H1 (cell line): ENCODE measurements around the gene MYO7B.

ENCODE experiments used
- CHD7 ChIP-seq: fragments of 300-600 bp; sonication (generic); IDR thresholded peaks from 2 replicates; pipeline ENCODE4 v1.7.1; 2012; ENCODE audit warnings: low read length, moderate library complexity, mild to moderate bottlenecking, inconsistent platforms; ENCODE audit not compliant: insufficient replicate concordance
- CTCF ChIP-seq, 3 experiments: IDR thresholded peaks; 1 replicate in 2 of 3; 2 replicates in 1 of 3; pipeline versions ENCODE4 v1.5.1 to v1.6.1; 2011; ENCODE audit warnings: low read length in 3 of 3, mild to moderate bottlenecking in 3 of 3, inconsistent platforms in 2 of 3, low read depth in 1 of 3, moderate library complexity in 1 of 3; ENCODE audit not compliant: insufficient read depth in 1 of 3; ENCODE audit errors: control extremely low read depth in 1 of 3
- EP300 ChIP-seq, 2 experiments: IDR thresholded peaks; 1 replicate in 1 of 2; 2 replicates in 1 of 2; pipeline ENCODE4 v1.6.1; 2011 to 2012; ENCODE audit warnings: low read depth in 2 of 2, low read length in 2 of 2, mild to moderate bottlenecking in 2 of 2, borderline replicate concordance in 1 of 2, inconsistent platforms in 1 of 2, moderate library complexity in 1 of 2
- EZH2 ChIP-seq: fragments of 200-600 bp; sonication (generic); IDR thresholded peaks from 2 replicates; pipeline ENCODE4 v1.7.1; 2012; ENCODE audit warnings: low read depth, mild to moderate bottlenecking, moderate library complexity, low read length, inconsistent platforms; ENCODE audit not compliant: severe bottlenecking
- JUND ChIP-seq: IDR thresholded peaks from 2 replicates; pipeline ENCODE4 v1.6.1; 2011; ENCODE audit warnings: mild to moderate bottlenecking, improper control_type of control experiment, low read length
- MAX ChIP-seq: IDR thresholded peaks from 2 replicates; pipeline ENCODE4 v1.6.1; 2012; ENCODE audit warnings: inconsistent platforms
- PHF8 ChIP-seq: fragments of 200-600 bp; sonication (generic); conservative IDR thresholded peaks from 2 replicates; pipeline ENCODE4 v1.7.1; 2012; ENCODE audit warnings: low read depth, mild to moderate bottlenecking, inconsistent platforms, low read length, moderate library complexity
- POLR2AphosphoS5 ChIP-seq: IDR thresholded peaks from 2 replicates; pipeline ENCODE4 v1.6.1; 2011; ENCODE audit warnings: low read depth, low read length
- RAD21 ChIP-seq, 2 experiments: IDR thresholded peaks in 1 of 2; conservative IDR thresholded peaks in 1 of 2; 2 replicates each; pipeline ENCODE4 v1.6.1; 2011; ENCODE audit warnings: low read depth in 2 of 2, low read length in 2 of 2, improper control_type of control experiment in 1 of 2, inconsistent platforms in 1 of 2, mild to moderate bottlenecking in 1 of 2, moderate library complexity in 1 of 2
- TBP ChIP-seq: IDR thresholded peaks from 2 replicates; pipeline ENCODE4 v1.6.1; 2011; ENCODE audit warnings: low read depth, low read length, improper control_type of control experiment

DNA sequence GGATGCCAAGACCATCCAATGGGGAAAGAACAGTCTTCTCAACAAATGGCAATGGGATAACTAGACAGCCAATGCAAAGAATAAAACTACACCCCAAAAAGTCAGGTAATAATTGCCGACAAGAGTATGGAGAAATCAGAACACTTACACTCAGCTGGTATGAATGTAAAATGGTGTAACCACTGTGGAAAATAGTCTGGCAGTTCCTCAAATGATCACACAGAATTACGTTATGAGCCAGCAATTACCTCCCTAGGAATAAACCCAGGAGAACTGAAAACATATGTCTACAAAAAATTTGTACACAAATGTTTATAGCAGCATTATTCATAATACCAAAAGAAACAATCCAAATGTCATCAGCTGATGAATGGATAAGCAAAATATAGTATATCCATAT, 18.0 kb upstream of the MYO7B start:
- TF ChIP-seq CTCF (IDR thresholded peaks at IDR 0.05; ENCODE audit: control extremely low read depth in 1 of 3, insufficient read depth in 1 of 3, low read depth in 1 of 3, low read length in 3 of 3) (no peak), EZH2 (no peak), CHD7 (no peak), TBP (no peak), POLR2AphosphoS5 (no peak), MAX (no peak), JUND (no peak), EP300 (IDR thresholded peaks at IDR 0.05; ENCODE audit: borderline replicate concordance in 1 of 2, low read depth in 2 of 2, low read length in 2 of 2) (no peak), PHF8 (no peak), RAD21 (IDR thresholded peaks at IDR 0.05 in 1 of 2, conservative IDR thresholded peaks at IDR 0.05 in 1 of 2; ENCODE audit: low read depth in 2 of 2, low read length in 2 of 2) (no peak)
